Type B pancreatic cell (in vitro differentiated cells): ENCODE results near the gene PAPLN. TPM values are rescaled to one million over a fixed set of nuclear protein-coding genes. Genes with fewer than 3 reads are reported as not detected.

ENCODE experiments used
- DNase-seq: peaks from one replicate; pipeline ENCODE4 v3.0.0; 2021; ENCODE audit warnings: mixed read lengths; ENCODE audit not compliant: unreplicated experiment; ENCODE audit errors: extremely low spot score
- H3K27ac Mint-ChIP-seq: 2 replicates; pipeline ENCODE4 v1.8.0; 2021; ENCODE audit warnings: mild to moderate bottlenecking, mixed read lengths
- H3K27me3 Mint-ChIP-seq: 2 replicates; pipeline ENCODE4 v1.8.0; 2021; ENCODE audit warnings: mixed read lengths
- H3K36me3 Mint-ChIP-seq: 2 replicates; pipeline ENCODE4 v1.8.0; 2021; ENCODE audit warnings: mixed read lengths
- H3K4me1 Mint-ChIP-seq: one replicate; pipeline ENCODE4 v1.8.0; 2021; ENCODE audit warnings: mixed read lengths; ENCODE audit not compliant: unreplicated experiment
- H3K4me3 Mint-ChIP-seq: 2 replicates; pipeline ENCODE4 v1.8.0; 2021; ENCODE audit warnings: mild to moderate bottlenecking, mixed read lengths
- H3K9me3 Mint-ChIP-seq: 2 replicates; pipeline ENCODE4 v1.8.0; 2021; ENCODE audit warnings: mixed read lengths
- total RNA-seq: library from RNA; stranded (reverse); gene quantifications from 2 replicates; pipeline ENCODE4 v1.2.1, GENCODE V29; 2021; ENCODE audit warnings: low replicate concordance
- TF ChIP-seq, protein P1 (sequence below): fragments of 200-600 bp; sonication (generic); conservative IDR thresholded peaks from 2 replicates; pipeline ENCODE4 v1.5.0; 2021; ENCODE audit warnings: antibody characterized with exemption, mild to moderate bottlenecking

PAPLN gene
- total RNA-seq, 1 donor from 2014 or later: 0.99 TPM

DNA sequence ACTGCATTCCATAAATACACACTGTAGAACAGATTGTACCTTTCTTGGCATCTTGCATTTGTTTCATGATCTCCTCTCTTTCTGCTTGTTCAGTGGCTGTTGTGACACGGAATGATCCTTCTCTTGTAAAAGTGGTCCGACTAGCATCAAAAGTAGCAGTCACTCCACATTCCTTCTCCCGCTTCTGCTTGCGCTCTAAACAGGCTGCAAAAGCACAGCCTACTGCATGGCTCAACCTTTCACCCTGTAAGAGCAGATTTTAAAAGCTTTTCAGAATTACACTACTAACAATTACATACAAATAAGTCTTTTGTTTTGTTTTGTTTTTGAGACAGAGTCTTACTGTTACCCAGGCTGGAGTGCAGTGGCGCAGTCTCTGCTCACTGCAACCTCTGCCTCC, 49.8 kb downstream of the PAPLN start:
- no peaks in the 10 kb centered on the region for H3K27me3 Mint-ChIP-seq
- peaks cover 16% of the 10 kb centered on the region for H3K36me3 Mint-ChIP-seq
- H3K4me1 Mint-ChIP-seq: peaks cover 9% of the 10 kb centered on the region
- H3K4me3 Mint-ChIP-seq: no peak overlapping the region
- DNase-seq: no peak
- no peaks in the 10 kb centered on the region for H3K9me3 Mint-ChIP-seq
- TF ChIP-seq, protein P1, sequence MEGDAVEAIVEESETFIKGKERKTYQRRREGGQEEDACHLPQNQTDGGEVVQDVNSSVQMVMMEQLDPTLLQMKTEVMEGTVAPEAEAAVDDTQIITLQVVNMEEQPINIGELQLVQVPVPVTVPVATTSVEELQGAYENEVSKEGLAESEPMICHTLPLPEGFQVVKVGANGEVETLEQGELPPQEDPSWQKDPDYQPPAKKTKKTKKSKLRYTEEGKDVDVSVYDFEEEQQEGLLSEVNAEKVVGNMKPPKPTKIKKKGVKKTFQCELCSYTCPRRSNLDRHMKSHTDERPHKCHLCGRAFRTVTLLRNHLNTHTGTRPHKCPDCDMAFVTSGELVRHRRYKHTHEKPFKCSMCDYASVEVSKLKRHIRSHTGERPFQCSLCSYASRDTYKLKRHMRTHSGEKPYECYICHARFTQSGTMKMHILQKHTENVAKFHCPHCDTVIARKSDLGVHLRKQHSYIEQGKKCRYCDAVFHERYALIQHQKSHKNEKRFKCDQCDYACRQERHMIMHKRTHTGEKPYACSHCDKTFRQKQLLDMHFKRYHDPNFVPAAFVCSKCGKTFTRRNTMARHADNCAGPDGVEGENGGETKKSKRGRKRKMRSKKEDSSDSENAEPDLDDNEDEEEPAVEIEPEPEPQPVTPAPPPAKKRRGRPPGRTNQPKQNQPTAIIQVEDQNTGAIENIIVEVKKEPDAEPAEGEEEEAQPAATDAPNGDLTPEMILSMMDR: no peak
- no peak overlapping the region for H3K27ac Mint-ChIP-seq

DNA sequence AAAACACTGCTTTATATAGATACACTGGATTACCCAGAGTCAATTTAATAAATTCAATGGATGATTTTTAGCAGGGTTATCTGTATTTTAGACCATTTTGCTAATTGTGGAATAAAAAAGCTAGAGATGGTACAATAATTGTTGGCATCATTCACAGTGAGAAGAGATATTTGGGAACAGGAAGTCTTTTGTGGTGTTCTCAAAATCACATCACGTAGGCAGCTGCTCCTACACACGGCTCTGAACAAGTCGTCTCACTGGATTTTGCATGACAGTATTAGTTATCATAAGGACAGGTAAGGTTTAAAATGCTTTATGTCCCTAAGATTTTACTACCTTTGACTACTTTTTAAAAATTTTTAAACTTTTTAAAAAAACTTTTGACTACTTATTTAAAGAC, 52.0 kb downstream of the PAPLN start:
- no peak for DNase-seq
- no peak overlapping the region for H3K27ac Mint-ChIP-seq
- no peaks in the 10 kb centered on the region for H3K27me3 Mint-ChIP-seq
- no peaks in the 10 kb centered on the region for H3K9me3 Mint-ChIP-seq
- TF ChIP-seq, protein P1: no peak
- no peak overlapping the region for H3K4me3 Mint-ChIP-seq
- H3K36me3 Mint-ChIP-seq: peaks cover 27% of the 10 kb centered on the region
- peaks cover 4% of the 10 kb centered on the region for H3K4me1 Mint-ChIP-seq

- Mint-ChIP-seq H3K27ac (no peak overlapping the region), H3K4me3 (no peak overlapping the region), H3K4me1 (peaks cover 4% of the 10 kb centered on the region), H3K27me3 (no peaks in the 10 kb centered on the region), H3K9me3 (no peaks in the 10 kb centered on the region), H3K36me3 (peaks cover 27% of the 10 kb centered on the region)
- TF ChIP-seq, protein P1: no peak
- DNase-seq: no peak
These were observed 52.4 kb downstream of the PAPLN start for GRCh38 chr14:73289729-73290128.

- no peak overlapping the region for H3K27ac Mint-ChIP-seq
- no peaks in the 10 kb centered on the region for H3K27me3 Mint-ChIP-seq
- H3K4me1 Mint-ChIP-seq: peaks cover 4% of the 10 kb centered on the region
- no peaks in the 10 kb centered on the region for H3K9me3 Mint-ChIP-seq
- no peak overlapping the region for H3K4me3 Mint-ChIP-seq
- TF ChIP-seq, protein P1: no peak
- peaks cover 30% of the 10 kb centered on the region for H3K36me3 Mint-ChIP-seq
- DNase-seq: no peak
These were observed 53.0 kb downstream of the PAPLN start for GRCh38 chr14:73290279-73290678.

- Mint-ChIP-seq H3K36me3 (peaks cover 25% of the 10 kb centered on the region), H3K27me3 (no peaks in the 10 kb centered on the region), H3K4me1 (peaks cover 1% of the 10 kb centered on the region), H3K27ac (no peak overlapping the region), H3K4me3 (no peak overlapping the region), H3K9me3 (no peaks in the 10 kb centered on the region)
- TF ChIP-seq, protein P1: no peak
- DNase-seq: no peak
These were observed 56.8 kb downstream of the PAPLN start for GRCh38 chr14:73293782-73294781.
